Upper lobe of left lung (tissue), 6 donors: ENCODE data around the gene SLCO3A1. TPM values are rescaled to one million over a fixed set of nuclear protein-coding genes. Genes with fewer than 3 reads are reported as not detected.
A peak's percentile ranks its signal among the peaks of the same experiment; 100 is the strongest.

Source experiments
- ATAC-seq, 2 donors: fragments of 200-7000 bp; cut with Tn5 transposase; one replicate each; pipeline ENCODE4 v1.9.1; 2022; ENCODE audit warnings: mild to moderate bottlenecking in 2 of 2, moderate library complexity in 2 of 2; ENCODE audit not compliant: low FRiP score in 2 of 2
- DNase-seq, 2 donors: peaks; one replicate each; pipeline ENCODE4 v3.0.0-alpha.2; 2019 to 2020
- H3K27ac ChIP-seq, 4 donors: fragments of 200-600 bp; sonication (generic); one replicate each; pipeline ENCODE4 v1.5.1; 2016 to 2019
- H3K27me3 ChIP-seq, 4 donors: fragments of 200-600 bp; sonication (generic); one replicate each; pipeline ENCODE4 v1.5.1; 2017 to 2019
- H3K36me3 ChIP-seq, 4 donors: fragments of 200-600 bp; sonication (generic); one replicate each; pipeline ENCODE4 v1.5.1; 2016 to 2019
- H3K4me1 ChIP-seq, 4 donors: fragments of 200-600 bp; sonication (generic); one replicate each; pipeline ENCODE4 v1.5.1; 2018 to 2019
- H3K4me3 ChIP-seq, 4 donors: fragments of 200-600 bp; sonication (generic); one replicate each; pipeline ENCODE4 v1.5.1; 2017 to 2019; ENCODE audit warnings: mild to moderate bottlenecking in 2 of 4, moderate library complexity in 1 of 4
- H3K9me3 ChIP-seq, 4 donors: fragments of 200-600 bp; sonication (generic); one replicate each; pipeline ENCODE4 v1.5.1; 2018 to 2019
- CTCF ChIP-seq, 6 experiments: fragments of 450-650 bp in 4 of 6; fragments of 200-600 bp in 2 of 6; sonication (generic) in 2 of 6; IDR thresholded peaks; one replicate each; pipeline ENCODE4 v1.5.1; 2016 to 2019; ENCODE audit warnings: antibody characterized with exemption in 6 of 6
- EP300 ChIP-seq, 4 donors: sonication (generic); formaldehyde crosslinking; IDR thresholded peaks; one replicate each; pipeline ENCODE4 v1.5.1; 2017; ENCODE audit warnings: antibody characterized with exemption in 4 of 4, control low read depth in 2 of 4
- POLR2A ChIP-seq, 4 donors: fragments of 450-650 bp; IDR thresholded peaks; one replicate each; pipeline ENCODE4 v1.5.1; 2016 to 2017; ENCODE audit warnings: antibody characterized with exemption in 4 of 4, mild to moderate bottlenecking in 2 of 4
- POLR2AphosphoS5 ChIP-seq, 2 donors: sonication (generic); formaldehyde crosslinking; IDR thresholded peaks; one replicate each; pipeline ENCODE4 v1.5.1; 2017; ENCODE audit warnings: antibody characterized with exemption in 2 of 2
- WGBS, 2 donors: methylation state at CpG; one replicate each; pipeline ENCODE4 v1.1.5; 2017 to 2018; 5-methylcytosine and 5-hydroxymethylcytosine counted together
- total RNA-seq, 6 donors: library from RNA; depleted of rRNA in 4 of 6; stranded (reverse); fragments of >200 nt in 4 of 6; gene quantifications; one replicate each; pipeline versions ENCODE4 v1.1.0 to v1.2.1, GENCODE V29; 2016 to 2021
- donor health status: DM: no; HTN: no; CAD: no; lungs with moderate emphysema.
- donor health status: DM: no; HTN: yes; CAD: no; lungs with severe emphysema.

Gene SLCO3A1
- total RNA-seq, 6 donors from 2014 or later, result 29.3 to 56.6 (median 46.7) TPM

- WGBS, 2 donors, result 83 to 90% methylated on average over 3 to 5 of the region's 5 CpGs
Measured at GRCh38 chr15:91894606-91895005, 41.1 kb downstream of the SLCO3A1 start.

GRCh38 chr15:91895051-91895450 lies 41.5 kb downstream of the SLCO3A1 start:
- WGBS, 2 donors, result 100% methylated on average over 1 of the region's 1 CpG

More at GRCh38 chr15:91894606-91895005, 41.1 kb downstream of the SLCO3A1 start:
- ATAC-seq (peak in 1 of 2 donors; percentile 58), DNase-seq (no peak)
- no peaks in the 10 kb centered on the region for H3K27me3 ChIP-seq
- H3K9me3 ChIP-seq, result no peaks in the 10 kb centered on the region
- TF ChIP-seq CTCF (IDR thresholded peaks at IDR 0.05) (no peak), POLR2A (IDR thresholded peaks at IDR 0.05) (no peak), POLR2AphosphoS5 (IDR thresholded peaks at IDR 0.05) (no peak), EP300 (IDR thresholded peaks at IDR 0.05) (no peak)
- H3K4me1 ChIP-seq, result peaks cover 11 to 21% (median 15%) of the 10 kb centered on the region in 4 donors
- H3K36me3 ChIP-seq, result no peaks in the 10 kb centered on the region
- no peak overlapping the region for H3K4me3 ChIP-seq
- no peak overlapping the region for H3K27ac ChIP-seq

GRCh38 chr15:91896341-91897055 lies 43.0 kb downstream of the SLCO3A1 start:
- no peaks in the 10 kb centered on the region for H3K27me3 ChIP-seq
- no peak for DNase-seq
- no peak overlapping the region for H3K4me3 ChIP-seq
- no peak overlapping the region for H3K27ac ChIP-seq
- 79 to 94% methylated on average over 5 of the region's 5 CpGs for WGBS, 2 donors
- H3K4me1 ChIP-seq, result peaks cover 11 to 21% (median 15%) of the 10 kb centered on the region in 4 donors
- no peaks in the 10 kb centered on the region for H3K36me3 ChIP-seq
- peaks cover 0 to 2% (median under 1%) of the 10 kb centered on the region in 4 donors for H3K9me3 ChIP-seq
- TF ChIP-seq CTCF (IDR thresholded peaks at IDR 0.05) (no peak), POLR2A (IDR thresholded peaks at IDR 0.05) (no peak), EP300 (IDR thresholded peaks at IDR 0.05) (no peak), POLR2AphosphoS5 (IDR thresholded peaks at IDR 0.05) (no peak)
- no peak for ATAC-seq

More at GRCh38 chr15:91895051-91895450, 41.5 kb downstream of the SLCO3A1 start:
- no peaks in the 10 kb centered on the region for H3K9me3 ChIP-seq
- peaks cover 11 to 21% (median 15%) of the 10 kb centered on the region in 4 donors for H3K4me1 ChIP-seq
- DNase-seq (no peak), ATAC-seq (no peak)
- no peaks in the 10 kb centered on the region for H3K36me3 ChIP-seq
- no peak overlapping the region for H3K4me3 ChIP-seq
- TF ChIP-seq EP300 (IDR thresholded peaks at IDR 0.05) (no peak), POLR2AphosphoS5 (IDR thresholded peaks at IDR 0.05) (no peak), CTCF (IDR thresholded peaks at IDR 0.05) (no peak), POLR2A (IDR thresholded peaks at IDR 0.05) (no peak)
- H3K27me3 ChIP-seq, result no peaks in the 10 kb centered on the region
- no peak overlapping the region for H3K27ac ChIP-seq

DNA sequence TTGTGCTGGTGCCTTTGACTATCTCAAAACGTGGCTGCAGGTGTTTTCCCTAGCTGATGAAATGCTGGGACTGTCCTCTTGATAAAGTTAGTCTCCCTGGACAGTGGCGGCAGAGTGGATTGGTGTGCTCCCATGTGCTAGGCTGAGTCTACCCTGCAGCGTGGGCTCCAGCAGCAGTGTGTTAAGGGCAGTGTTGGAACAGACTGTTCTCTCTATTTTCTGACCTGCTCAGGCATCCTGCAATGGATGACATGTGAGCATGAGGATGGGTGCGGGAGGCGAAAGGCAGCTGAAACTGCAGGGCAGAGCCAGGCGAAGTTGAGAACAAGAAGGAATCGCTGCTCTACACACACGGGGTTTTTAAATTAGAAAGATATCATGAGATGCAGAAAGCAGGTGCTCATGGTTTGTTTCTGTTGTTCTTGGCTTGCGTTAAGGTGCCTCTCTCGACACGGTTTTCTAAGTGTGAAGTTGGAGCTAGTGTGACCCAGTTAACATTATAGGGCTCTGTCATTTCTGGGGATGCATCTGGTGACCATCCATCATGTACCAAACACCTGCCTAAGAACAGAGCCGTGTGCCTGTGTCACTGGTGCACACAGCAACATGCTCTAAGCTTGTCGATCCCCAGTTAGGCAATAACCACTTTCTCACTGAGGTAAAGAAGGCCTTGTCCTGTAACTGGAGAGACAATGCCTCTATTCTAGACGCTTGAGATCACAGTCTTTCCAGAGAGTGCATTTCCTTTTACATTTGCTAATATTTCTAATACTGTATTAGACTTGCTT lies 44.3 kb downstream of the SLCO3A1 start:
- DNase-seq (no peak), ATAC-seq (no peak)
- Histone ChIP-seq H3K4me1 (peaks cover 4 to 15% (median 13%) of the 10 kb centered on the region in 4 donors), H3K27ac (no peak overlapping the region), H3K4me3 (no peak overlapping the region), H3K9me3 (peaks cover 0 to 12% (median 1%) of the 10 kb centered on the region in 4 donors), H3K27me3 (no peaks in the 10 kb centered on the region), H3K36me3 (no peaks in the 10 kb centered on the region)
- 85% methylated on average over 13 to 14 of the region's 14 CpGs for WGBS, 2 donors
- TF ChIP-seq POLR2AphosphoS5 (IDR thresholded peaks at IDR 0.05) (no peak), POLR2A (IDR thresholded peaks at IDR 0.05) (no peak), EP300 (IDR thresholded peaks at IDR 0.05) (no peak), CTCF (IDR thresholded peaks at IDR 0.05) (no peak)
